Measurements from ENCODE around the gene COMMD1. TPM values are rescaled to one million over a fixed set of nuclear protein-coding genes. Genes with fewer than 3 reads are reported as not detected.
"Not testable (repeated sequence)": the region's sequence is repeated elsewhere in the genome, so short reads cannot be mapped to it uniquely, and the experiment has no call there.

COMMD1 gene
- total RNA-seq, 2 donors from 2014 or later, result 54.5 to 66.0 TPM

- Histone ChIP-seq H3K4me1 (peaks cover 0 to 23% of the 10 kb centered on the region in 2 donors), H3K27ac (peak overlapping the region; percentile 56 to 88), H3K9me3 (no peaks in the 10 kb centered on the region), H3K36me3 (no peaks in the 10 kb centered on the region), H3K27me3 (no peaks in the 10 kb centered on the region), H3K4me3 (no peak overlapping the region)
- no peak for DNase-seq (ENCODE audit: low spot score)
- no peak for TF ChIP-seq CTCF (IDR thresholded peaks at IDR 0.05)
Observed at GRCh38 chr2:62150597-62151305, 245.3 kb downstream of the COMMD1 start.

GRCh38 chr2:62151306-62151638, 245.8 kb downstream of the COMMD1 start:
- TF ChIP-seq CTCF (IDR thresholded peaks at IDR 0.05), result no peak
- no peak for DNase-seq (ENCODE audit: low spot score)
- Histone ChIP-seq H3K36me3 (no peaks in the 10 kb centered on the region), H3K9me3 (no peaks in the 10 kb centered on the region), H3K27me3 (no peaks in the 10 kb centered on the region), H3K27ac (peak overlapping the region; percentile 56 to 88), H3K4me3 (no peak overlapping the region), H3K4me1 (peaks cover 0 to 23% of the 10 kb centered on the region in 2 donors)

- Histone ChIP-seq H3K27ac (peak overlapping the region; percentile 56 to 88), H3K4me3 (no peak overlapping the region), H3K9me3 (no peaks in the 10 kb centered on the region), H3K36me3 (no peaks in the 10 kb centered on the region), H3K4me1 (peaks cover 0 to 28% of the 10 kb centered on the region in 2 donors), H3K27me3 (no peaks in the 10 kb centered on the region)
- TF ChIP-seq CTCF (IDR thresholded peaks at IDR 0.05), result no peak
- no peak for DNase-seq (ENCODE audit: low spot score)
Observed at GRCh38 chr2:62152000-62152399, 246.5 kb downstream of the COMMD1 start.

- no peaks in the 10 kb centered on the region for H3K27me3 ChIP-seq
- TF ChIP-seq CTCF (IDR thresholded peaks at IDR 0.05), result no peak
- no peaks in the 10 kb centered on the region for H3K36me3 ChIP-seq
- DNase-seq (ENCODE audit: low spot score), result no peak
- peaks cover 0 to 24% of the 10 kb centered on the region in 2 donors for H3K4me1 ChIP-seq
- no peak overlapping the region for H3K4me3 ChIP-seq
- no peaks in the 10 kb centered on the region for H3K9me3 ChIP-seq
- H3K27ac ChIP-seq, result no peak overlapping the region
Observed at GRCh38 chr2:62156861-62157496, 251.5 kb downstream of the COMMD1 start.

GRCh38 chr2:62158444-62159121, 253.1 kb downstream of the COMMD1 start:
- Histone ChIP-seq H3K4me3 (no peak overlapping the region), H3K9me3 (no peaks in the 10 kb centered on the region), H3K27me3 (no peaks in the 10 kb centered on the region), H3K4me1 (peaks cover 0 to 24% of the 10 kb centered on the region in 2 donors), H3K36me3 (no peaks in the 10 kb centered on the region), H3K27ac (no peak overlapping the region)
- no peak for TF ChIP-seq CTCF (IDR thresholded peaks at IDR 0.05)
- DNase-seq (ENCODE audit: low spot score), result no peak

- peaks cover 0 to 24% of the 10 kb centered on the region in 2 donors for H3K4me1 ChIP-seq
- not testable (repeated sequence) for H3K27me3 ChIP-seq; H3K4me3 ChIP-seq; H3K9me3 ChIP-seq; DNase-seq (ENCODE audit: low spot score); H3K27ac ChIP-seq; H3K36me3 ChIP-seq
Observed at GRCh38 chr2:62160691-62161090, 255.2 kb downstream of the COMMD1 start.
